Right ventricle myocardium superior (tissue), 1 donor: ENCODE measurements around the gene DPH5. TPM values are rescaled to one million over a fixed set of nuclear protein-coding genes. Genes with fewer than 3 reads are reported as not detected.
"Not testable (repeated sequence)": the region's sequence is repeated elsewhere in the genome, so short reads cannot be mapped to it uniquely, and the experiment has no call there.

Experiments
- ATAC-seq: fragments of 200-7000 bp; cut with Tn5 transposase; one replicate; pipeline ENCODE4 v1.9.1; 2020; ENCODE audit warnings: mild to moderate bottlenecking; ENCODE audit not compliant: poor library complexity
- DNase-seq: peaks from one replicate; pipeline ENCODE4 v3.0.0-alpha.2; 2020
- intact Hi-C: fragments of 100-400 bp; cut with DNase I; formaldehyde crosslinking; loops from one replicate; pipeline ENCODE4 v1.11.2; 2022
- total RNA-seq: library from RNA; stranded (reverse); fragmentation: NEBNext Ultra II Directional; extraction: Animal tissue kit (Norgen Biotek cat#: 25700); gene quantifications from one replicate; pipeline ENCODE4 v1.2.1, GENCODE V29; 2021
- donor health status: DM: no; HTN: yes; CAD: no; lungs with severe emphysema.

Gene DPH5
- total RNA-seq, 1 donor from 2014 or later, result 37.2 TPM

DNA sequence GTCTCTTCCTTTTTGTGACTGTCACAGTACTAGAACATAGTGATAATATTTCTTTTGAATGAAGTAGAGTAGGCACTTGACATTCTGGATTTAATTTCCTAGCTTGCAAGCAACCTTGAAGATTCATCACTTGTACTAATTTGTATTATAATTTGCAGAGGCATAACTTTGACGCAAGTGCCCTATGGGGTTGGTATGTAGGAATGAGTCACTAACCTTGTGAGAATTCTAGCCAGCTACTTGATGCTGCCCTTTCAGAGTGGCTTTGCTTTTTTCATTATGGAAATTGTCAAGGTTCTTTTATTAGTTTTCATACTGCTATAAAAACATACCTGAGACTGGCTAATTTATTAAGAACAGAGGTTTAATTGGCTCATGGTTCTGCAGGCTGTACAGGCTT, 13.7 kb upstream of the DPH5 start:
- intact Hi-C loops, result loop anchor here (2.0 kb wide), 1 partner anchor 56 kb away; no protein-coding TSS in a partner anchor
- no peak for ATAC-seq

DNA sequence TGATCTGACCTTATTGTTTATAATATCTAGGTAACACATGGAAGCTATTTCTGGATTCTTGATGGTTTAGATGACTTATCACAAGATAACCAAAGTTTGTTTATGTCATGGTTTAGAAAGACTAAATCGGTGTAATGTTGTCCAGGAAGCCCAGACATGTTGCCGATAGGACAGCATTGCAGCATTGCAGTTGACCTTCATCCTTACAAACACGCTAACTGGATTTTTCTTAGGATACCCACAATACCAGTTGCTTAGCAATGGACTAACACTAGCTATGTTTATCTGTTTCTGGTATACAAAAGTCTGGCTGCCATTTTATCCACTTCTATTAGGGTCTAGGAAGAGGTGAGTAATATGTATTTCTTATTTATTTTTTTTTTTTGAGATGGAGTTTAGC, 11.7 kb upstream of the DPH5 start:
- no peak for DNase-seq
- no peak for ATAC-seq
- intact Hi-C loops, result no loop called here

More for the DNA sequence above, 13.7 kb upstream of the DPH5 start:
- DNase-seq, result no peak

DNA sequence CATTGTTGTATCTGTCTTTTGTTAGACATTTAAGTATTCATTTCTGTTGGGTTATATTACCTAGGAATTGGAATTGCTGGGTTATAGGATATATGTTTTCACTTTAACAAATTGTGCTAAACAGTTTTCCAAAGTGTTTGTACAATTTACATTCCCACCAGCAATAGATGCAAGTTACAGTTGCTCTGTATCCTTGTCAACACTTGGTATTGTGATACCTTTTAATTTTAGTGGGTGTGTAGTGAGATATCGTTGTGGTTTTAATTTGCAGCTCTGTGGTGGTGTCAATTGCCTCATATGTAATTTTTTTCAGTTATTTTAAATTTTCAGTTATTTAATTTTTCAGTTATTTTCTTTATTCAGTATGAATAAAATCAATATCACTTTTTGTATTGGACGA, 7.4 kb upstream of the DPH5 start:
- intact Hi-C loops, result no loop called here
- DNase-seq (no peak), ATAC-seq (no peak)

DNA sequence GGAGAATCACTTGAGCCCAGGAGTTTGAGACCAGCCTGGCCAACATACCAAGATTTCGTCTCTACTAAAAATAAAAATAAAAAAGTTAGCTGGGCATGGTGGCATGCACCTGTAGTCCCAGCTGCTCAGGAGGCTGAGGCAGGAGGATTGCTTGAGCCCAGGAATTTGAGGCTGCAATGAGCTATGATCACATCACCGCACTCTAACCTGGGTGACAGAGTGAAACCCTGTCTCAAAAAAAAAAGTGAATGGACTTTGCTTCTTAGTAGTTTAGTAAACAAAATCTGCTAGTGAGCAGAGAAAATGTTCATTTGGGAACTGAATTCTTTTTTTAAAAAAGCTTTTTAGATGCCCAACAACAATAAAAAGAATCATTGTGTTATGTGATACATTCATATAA, 6.5 kb upstream of the DPH5 start:
- DNase-seq, intact Hi-C loops, ATAC-seq: not testable (repeated sequence)

DNA sequence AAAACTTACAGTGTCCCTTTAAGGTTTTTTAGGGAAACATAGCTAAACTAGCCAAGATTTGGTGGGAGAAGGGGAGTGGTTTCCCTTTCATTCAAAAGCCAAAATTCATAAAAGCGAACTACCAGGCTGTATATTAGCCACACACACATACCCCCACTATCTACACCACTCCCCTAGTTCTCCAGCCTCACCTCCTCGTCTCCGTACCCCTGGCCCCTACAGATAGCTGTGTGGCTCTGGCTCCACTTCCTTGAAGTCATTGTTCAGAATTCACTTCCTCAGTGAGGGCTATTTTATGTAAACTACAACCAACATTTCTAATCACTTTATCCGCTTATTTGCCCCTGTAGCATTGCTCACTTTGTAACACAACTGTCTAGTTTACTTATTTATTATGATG, 5.3 kb upstream of the DPH5 start:
- intact Hi-C loops, result no loop called here
- ATAC-seq (no peak), DNase-seq (no peak)

DNA sequence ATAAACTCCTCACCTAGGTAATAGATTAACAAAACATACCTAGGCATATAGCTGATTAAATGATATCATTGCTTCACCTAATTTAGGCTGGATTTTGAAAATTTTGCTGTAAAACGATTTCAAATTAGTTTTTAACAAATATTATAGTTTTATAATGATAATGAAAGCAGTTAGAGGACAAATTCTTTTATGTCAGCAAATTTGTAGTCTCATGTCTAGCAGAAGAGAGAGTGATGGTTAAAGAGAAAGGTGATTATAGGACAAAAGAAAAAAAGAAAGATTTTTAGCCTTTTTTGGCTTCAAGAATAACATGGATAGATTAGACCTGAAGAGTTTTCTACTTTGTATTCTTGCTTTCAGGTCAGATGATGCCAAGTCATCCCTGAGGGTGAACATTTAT, 3.6 kb upstream of the DPH5 start:
- no peak for DNase-seq
- intact Hi-C loops, result loop anchor here (5.0 kb wide), 1 partner anchor 208 kb away; the partner anchor contains the start of gene S1PR1

DNA sequence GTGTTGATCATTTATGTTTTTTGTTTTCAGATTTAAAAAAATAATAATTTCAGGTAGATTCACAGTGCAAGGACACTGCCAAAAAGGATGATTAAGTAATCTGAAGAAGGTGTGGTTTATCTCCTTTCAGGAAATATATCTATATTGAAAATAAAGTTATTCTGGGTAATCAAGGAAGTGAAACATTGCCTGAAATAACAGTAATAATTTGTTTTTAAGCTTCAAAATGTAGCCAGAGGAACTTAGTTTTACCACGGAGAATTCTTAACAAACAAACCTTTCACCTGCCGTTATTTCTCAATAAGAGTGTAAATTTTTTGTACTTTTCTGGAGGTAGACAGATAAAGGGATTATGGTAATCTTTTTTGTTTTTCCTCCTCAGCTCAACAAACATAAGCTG, 2.9 kb upstream of the DPH5 start:
- intact Hi-C loops, result loop anchor here (5.0 kb wide), 1 partner anchor 209 kb away; the partner anchor contains the start of gene S1PR1
- ATAC-seq (no peak), DNase-seq (no peak)

More for the DNA sequence above, 3.6 kb upstream of the DPH5 start:
- ATAC-seq, result no peak

DNA sequence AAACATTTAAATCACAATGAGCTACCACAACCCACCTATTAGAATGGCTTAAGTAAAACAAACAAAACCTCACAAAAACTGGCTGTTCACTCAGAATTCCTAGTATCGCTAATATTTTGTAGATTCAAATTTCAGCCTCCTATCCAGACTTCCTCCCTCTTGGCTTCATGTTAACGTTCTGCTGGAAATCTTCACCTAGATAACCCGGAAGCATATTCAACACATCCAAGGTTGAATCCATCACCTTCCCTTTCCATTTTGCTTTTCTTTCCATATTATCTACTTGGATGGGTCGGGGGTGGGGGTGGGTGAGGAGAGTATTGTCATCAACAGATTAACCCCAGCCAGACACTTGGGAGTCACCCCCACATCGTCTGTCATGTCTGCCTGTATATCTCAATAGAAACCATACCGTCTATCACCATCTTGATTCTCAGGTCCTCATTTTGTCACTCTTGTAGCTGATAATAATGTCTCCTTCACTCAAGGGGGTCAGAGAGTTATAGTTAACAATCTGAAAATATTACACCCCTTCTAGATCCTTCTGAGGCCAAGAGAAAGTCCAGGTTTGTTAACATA, 1.7 kb upstream of the DPH5 start:
- ATAC-seq, result no peak
- no peak for DNase-seq
- intact Hi-C loops, result loop anchor here (5.0 kb wide), 1 partner anchor 210 kb away; the partner anchor contains the start of gene S1PR1

DNA sequence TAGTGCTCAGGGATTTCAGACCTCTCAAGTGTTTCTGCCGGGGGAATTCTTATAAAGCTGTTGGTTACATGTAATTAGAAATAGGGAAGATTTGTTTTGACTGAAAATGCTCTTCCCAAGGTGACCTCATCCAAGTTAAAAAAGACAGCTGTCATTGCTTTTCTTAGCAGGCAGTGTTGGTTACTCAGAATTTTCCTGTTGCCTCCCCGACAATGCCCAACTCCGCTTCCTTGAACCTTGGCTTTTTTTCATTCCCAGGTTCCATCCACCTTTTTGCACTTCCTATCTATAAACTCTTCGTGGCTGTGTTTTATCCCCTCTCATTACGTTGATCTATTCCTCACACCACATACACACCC, 825 bp upstream of the DPH5 start:
- DNase-seq, result no peak
- intact Hi-C loops, result loop anchor here (5.0 kb wide), 1 partner anchor 211 kb away; the partner anchor contains the start of gene S1PR1

DNA sequence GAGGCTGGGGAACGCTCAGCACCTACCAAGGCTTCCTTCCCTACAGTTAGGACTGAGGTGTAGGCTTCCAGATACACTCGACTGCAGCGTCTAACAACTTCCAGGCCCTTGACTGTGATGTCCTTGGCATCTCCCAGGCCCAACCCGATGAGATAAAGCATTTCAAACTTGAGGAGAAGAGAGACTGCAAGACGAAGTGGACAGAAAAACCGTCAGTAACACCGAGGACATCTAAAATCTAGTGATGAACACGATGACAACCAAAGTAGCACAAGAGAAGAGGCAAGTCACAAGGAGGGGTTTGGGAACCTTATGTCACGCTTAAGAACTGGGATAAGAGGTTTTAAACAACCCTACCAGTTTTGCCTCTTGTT, 314 bp downstream of the DPH5 start:
- no peak for DNase-seq
- intact Hi-C loops, result loop anchor here (5.0 kb wide), 1 partner anchor 212 kb away; the partner anchor contains the start of gene S1PR1
- peak; percentile 60 for ATAC-seq

More for the DNA sequence above, 825 bp upstream of the DPH5 start:
- ATAC-seq, result no peak

DNA sequence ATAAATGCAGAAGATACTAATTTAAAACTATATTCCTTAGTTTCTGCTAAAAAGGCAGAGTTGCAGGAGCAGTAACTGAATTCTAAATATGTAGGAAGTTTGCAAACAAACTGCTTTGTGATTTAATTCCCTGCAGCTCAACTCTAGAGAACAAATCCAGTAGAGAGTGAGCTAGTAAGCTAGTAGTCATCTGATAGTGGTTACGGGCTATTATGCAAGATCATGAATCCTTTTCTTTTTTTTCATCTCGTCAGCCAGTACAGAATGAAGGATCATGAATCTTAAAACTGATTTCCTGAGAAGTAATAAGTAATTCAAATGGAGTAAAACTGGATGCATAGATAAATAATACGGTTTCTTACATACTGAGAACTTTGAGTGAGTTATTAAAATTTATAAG, 3.3 kb downstream of the DPH5 start:
- no peak for ATAC-seq
- intact Hi-C loops, result no loop called here
- no peak for DNase-seq

DNA sequence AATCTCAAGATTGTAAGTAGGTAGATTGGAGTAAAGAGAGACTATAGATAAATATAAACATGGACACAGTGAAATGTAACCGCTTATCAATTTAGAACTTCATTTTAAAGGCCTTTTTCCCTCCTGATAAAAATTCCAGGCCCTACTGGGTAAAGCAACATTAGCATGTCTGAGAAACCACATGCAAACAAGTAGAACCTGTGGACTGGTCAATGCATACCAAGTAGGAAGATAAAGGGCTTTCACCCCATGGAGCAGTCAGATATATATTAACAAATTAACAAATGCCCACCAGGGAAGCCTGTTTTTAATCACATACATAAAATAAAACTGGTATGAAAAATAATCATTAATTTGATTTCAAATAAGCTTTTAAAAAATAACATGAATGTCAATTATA, 8.1 kb downstream of the DPH5 start:
- DNase-seq (no peak), ATAC-seq (no peak)
- intact Hi-C loops, result no loop called here

DNA sequence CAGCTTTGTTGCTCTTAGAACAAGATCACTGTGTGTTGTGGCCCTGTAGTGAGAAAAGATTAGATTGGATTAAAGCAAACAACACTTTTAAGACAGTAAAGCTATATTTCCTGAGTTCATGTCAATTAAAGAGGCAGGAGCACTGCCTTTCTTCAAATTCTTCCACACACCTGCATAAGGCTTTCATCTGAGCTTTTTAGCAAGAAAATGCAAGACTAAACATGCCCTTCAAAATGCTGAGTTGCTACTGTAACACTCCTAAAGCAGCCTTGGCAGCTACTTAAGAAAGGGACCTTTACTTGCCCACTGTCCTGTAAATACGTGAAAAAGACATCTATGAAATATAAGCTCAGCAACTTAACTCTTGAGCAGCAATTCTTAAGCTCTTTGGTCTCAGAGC, 11.8 kb downstream of the DPH5 start:
- ATAC-seq (no peak), DNase-seq (no peak)
- intact Hi-C loops, result no loop called here

DNA sequence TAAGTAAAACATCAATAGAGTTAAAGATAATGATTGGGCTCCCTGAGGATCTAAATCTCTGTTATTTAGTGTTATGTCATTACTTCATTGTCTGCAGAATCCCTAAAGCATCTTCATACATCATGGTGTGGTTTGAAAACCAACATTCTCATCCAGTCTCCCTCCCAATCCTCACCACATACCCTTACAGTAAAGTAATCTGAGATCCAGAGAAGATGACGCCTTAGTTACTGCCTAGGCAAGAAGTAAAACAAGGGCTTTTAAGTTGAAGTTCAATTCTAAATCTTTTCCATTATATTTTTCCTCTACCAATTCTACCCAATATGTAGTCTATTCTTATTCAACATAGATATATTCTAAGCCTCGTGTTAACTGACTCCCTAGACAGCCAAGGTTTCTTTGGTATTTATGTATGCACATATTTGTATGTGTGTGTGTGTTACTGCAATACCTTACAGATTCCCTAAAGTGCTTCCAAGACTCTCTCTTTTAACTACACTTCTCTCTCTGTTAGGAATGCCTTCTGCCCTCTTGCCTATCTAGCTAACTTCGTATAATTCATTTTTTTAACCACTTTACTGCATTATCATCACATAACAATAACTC, 17.3 kb downstream of the DPH5 start:
- ATAC-seq, result no peak
- intact Hi-C loops, result no loop called here
- DNase-seq, result no peak

DNA sequence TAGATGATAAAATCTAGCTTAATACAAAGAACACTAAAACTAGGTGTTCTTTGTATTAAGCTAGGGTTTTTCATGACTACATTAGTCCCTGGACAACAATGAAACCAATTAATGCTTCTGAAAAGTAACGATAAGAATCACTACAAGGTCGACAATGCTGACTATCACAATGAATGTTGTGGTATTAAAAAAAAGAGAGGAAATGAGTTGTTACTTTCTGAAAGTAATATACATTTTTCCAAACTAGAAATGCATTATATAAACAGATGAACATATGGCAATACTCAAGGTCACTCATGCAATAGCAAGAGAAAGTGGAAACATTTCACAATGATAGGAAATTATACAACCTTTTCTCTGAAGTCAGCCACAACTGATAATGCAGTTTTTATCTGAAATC, 19.0 kb downstream of the DPH5 start:
- DNase-seq (no peak), ATAC-seq (no peak)
- intact Hi-C loops, result no loop called here

DNA sequence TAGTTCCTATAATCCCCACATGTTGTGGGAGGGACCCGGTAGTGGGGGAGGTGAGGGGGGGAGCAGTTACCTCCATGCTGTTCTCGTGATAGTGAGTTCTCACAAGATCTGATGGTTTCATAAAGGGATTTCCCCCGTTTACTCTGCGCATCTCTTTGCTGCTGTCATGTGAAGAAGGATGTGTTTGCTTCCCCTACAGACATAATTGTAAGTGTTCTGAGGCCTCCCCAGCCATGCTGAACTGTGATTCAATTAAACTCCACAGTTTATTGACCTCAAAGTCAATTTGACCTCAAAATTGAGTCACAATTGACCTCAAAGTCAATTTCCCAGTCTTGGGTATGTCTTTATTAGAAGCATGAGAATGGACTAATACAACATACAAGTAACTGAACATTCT, 19.7 kb downstream of the DPH5 start:
- intact Hi-C loops, result no loop called here
- no peak for DNase-seq
- no peak for ATAC-seq

DNA sequence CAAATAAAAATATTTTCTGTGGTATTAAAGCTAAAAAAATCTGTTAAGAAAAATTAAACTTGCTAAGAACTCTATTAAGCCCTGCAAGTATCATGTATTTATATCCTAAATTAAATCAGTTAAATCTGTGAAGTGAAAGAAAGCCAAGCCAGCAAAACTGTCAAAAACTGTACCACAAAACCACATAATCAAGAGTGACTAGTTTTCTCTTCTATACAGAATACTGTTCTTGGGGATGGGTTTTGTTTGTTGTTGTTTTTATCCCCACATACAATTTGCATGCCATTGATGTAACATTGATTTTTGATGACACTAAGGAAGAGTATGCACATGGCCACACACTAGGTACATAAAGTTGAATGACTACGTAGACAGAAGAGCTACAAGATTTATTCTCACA, 20.4 kb downstream of the DPH5 start:
- DNase-seq, result no peak
- ATAC-seq, result no peak
- intact Hi-C loops, result no loop called here

DNA sequence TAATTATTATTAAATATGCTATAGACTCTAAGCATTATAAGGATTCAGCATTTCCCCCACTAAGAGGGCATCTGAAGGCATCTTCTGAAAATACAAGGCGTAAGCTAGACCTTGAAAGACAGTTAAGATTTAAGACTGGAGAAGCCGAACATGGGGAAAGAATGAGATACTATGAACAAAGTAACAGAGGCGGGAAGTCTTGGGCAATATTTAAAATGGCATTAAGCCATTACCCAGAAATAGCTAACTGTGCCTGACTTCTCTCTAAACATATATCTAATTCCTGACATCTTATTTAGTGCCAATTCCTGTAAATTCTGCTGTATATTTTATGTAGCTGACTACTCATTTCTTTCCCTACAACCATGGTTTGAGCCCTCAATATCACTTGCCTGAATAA, 20.9 kb downstream of the DPH5 start:
- DNase-seq (no peak), ATAC-seq (peak; percentile 53)
- intact Hi-C loops, result no loop called here

DNA sequence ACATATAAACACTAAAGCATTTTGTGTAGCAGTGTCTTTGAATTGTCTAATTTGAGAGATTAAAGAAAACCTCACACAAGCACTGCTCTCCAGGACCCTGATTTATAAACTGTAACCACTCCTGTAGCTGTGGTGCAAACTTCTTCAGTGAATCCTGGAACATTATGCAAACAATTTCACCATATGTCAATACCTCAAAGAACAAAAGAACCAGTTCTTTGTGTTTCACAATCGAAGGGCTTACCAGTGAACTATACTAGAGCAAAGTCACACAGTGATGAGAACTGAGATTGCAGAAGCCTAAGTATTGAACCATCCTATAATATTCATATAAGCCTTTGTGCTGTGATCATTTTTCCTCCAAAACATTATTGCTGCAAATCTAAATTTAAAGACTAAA, 21.5 kb downstream of the DPH5 start:
- intact Hi-C loops, result no loop called here
- DNase-seq (no peak), ATAC-seq (peak; percentile 45)

DNA sequence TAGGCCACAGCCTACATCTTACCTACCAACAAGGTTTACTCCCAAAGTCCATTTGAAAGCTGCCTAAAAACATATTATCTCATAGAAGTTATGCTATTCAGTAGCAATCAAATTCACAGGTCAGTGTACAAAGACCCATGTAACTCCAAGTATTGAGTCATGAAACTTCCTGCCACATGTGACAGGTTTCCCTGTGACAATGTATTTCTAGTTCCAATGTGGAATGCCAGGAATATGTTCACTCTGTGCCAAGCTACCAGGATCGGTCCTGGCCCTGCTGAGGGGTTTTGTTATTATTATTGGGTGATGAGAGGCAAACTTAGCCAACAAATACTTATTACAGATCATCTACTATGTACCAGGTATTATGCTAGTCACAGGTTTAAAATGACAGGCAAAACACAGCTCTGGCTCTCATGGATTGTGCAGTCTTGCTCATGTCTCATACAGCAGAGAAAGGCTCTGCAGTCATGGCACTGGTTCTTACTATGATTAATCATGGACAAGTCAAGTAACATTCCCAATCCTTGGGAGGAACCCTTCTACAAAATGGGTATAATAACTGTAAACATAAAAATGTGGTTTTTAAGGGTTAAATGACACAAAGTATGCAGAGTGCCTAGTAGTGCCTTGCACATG, 22.5 kb downstream of the DPH5 start:
- intact Hi-C loops, result no loop called here
- ATAC-seq, result peak; percentile 53

More for the DNA sequence above, 22.5 kb downstream of the DPH5 start:
- no peak for DNase-seq
